Thyroid gland (tissue), 4 donors: Measurements from ENCODE around the gene CD40. TPM values are rescaled to one million over a fixed set of nuclear protein-coding genes. Genes with fewer than 3 reads are reported as not detected.
A peak's percentile ranks its signal among the peaks of the same experiment; 100 is the strongest.

Experiments used
- DNase-seq, 2 donors: peaks; one replicate each; pipeline ENCODE4 v3.0.0-alpha.2; 2019
- H3K27ac ChIP-seq, 3 donors: fragments of 200-600 bp; sonication (generic); 1 replicate in 2 of 3; 2 replicates in 1 of 3; pipeline ENCODE4 v1.5.1; 2016 to 2019; ENCODE audit warnings: mild to moderate bottlenecking in 1 of 3, moderate library complexity in 1 of 3
- H3K27me3 ChIP-seq: fragments of 200-600 bp; sonication (generic); one replicate; pipeline ENCODE4 v1.5.1; 2019
- H3K36me3 ChIP-seq, 2 donors: fragments of 200-600 bp; sonication (generic); one replicate each; pipeline ENCODE4 v1.5.1; 2016 to 2019
- H3K4me1 ChIP-seq, 2 donors: fragments of 200-600 bp; sonication (generic); one replicate each; pipeline ENCODE4 v1.5.1; 2017 to 2019
- H3K4me3 ChIP-seq, 3 donors: fragments of 200-600 bp; sonication (generic); replicated peaks in 1 of 3; 1 replicate in 2 of 3; 2 replicates in 1 of 3; pipeline ENCODE4 v1.5.1; 2016; ENCODE audit warnings: mild to moderate bottlenecking in 1 of 3
- H3K9me3 ChIP-seq: fragments of 200-600 bp; sonication (generic); one replicate; pipeline ENCODE4 v1.5.1; 2017
- POLR2A ChIP-seq, 2 donors: fragments of 450-650 bp; IDR thresholded peaks; one replicate each; pipeline ENCODE4 v1.6.1; 2017; ENCODE audit warnings: antibody characterized with exemption in 2 of 2, mild to moderate bottlenecking in 2 of 2, moderate library complexity in 1 of 2
- whole genome bisulfite sequencing, 2 donors: methylation state at CpG; one replicate each; pipeline ENCODE4 v1.1.5; 2017; 5-methylcytosine and 5-hydroxymethylcytosine counted together
- intact Hi-C: fragments of 100-400 bp; cut with DNase I; formaldehyde crosslinking; loops from one replicate; pipeline ENCODE4 v1.15.1; 2023
- total RNA-seq, 4 donors: library from RNA; depleted of rRNA; stranded (reverse); fragments of >200 nt; gene quantifications; one replicate each; pipeline ENCODE4 v1.2.3, GENCODE V29; 2016
- TF ChIP-seq, protein P1 (sequence below), 6 experiments: fragments of 200-600 bp in 3 of 6; fragments of 450-650 bp in 3 of 6; sonication (generic) in 3 of 6; IDR thresholded peaks; one replicate each; pipeline ENCODE4 v1.5.1; 2016 to 2019; ENCODE audit warnings: antibody characterized with exemption in 6 of 6, mild to moderate bottlenecking in 2 of 6, inconsistent platforms in 1 of 6, moderate library complexity in 1 of 6

The CD40 gene
- total RNA-seq, 4 donors from 2014 or later = 13.0 to 15.9 (median 15.0) TPM

DNA sequence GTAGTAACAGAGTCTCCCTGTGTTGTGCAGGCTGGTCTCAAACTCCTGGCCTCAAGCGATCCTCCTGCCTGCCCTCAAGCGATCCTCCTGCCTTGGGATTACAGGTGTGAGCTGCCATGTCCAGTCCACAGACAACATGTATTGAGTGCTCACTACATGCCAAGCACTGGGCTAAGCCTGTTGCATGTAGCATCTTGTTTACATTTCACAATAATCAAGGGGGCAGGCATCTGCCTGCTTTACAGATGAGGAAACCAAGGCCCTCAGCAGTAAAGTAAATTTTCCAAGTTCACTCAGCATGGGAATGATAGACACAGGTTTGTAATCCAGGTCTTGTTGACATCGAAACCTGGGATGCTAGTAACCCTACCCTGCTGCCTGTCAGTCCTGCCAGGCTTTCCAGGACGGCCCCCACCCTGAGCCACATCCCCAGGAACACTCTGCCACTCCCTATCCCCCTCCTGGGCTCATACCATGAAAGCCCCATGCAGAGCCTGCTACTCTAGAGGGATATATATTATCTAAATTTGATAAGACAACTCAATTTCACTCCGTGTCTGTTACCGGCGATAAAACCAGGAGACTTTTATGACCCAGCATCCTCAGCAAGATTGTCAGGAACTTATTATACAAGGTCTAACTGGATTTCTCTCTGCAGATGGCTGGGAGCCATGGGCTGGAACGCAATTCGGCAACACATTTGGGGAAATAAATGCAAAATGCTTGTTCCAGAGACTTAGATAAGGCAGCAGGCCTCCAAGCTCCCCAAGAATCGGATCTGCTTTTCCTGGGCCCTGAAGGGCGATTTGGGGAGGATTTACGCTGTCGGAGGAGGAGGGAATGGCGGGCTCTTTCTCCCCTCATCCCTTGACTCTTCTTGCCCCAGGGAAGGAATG lies 30.4 kb downstream of the CD40 start:
- no peaks in the 10 kb centered on the region for H3K9me3 ChIP-seq
- no peak for DNase-seq
- H3K27me3 ChIP-seq = no peaks in the 10 kb centered on the region
- WGBS, 2 donors = 72 to 74% methylated on average over 14 of the region's 14 CpGs
- TF ChIP-seq, protein P1, sequence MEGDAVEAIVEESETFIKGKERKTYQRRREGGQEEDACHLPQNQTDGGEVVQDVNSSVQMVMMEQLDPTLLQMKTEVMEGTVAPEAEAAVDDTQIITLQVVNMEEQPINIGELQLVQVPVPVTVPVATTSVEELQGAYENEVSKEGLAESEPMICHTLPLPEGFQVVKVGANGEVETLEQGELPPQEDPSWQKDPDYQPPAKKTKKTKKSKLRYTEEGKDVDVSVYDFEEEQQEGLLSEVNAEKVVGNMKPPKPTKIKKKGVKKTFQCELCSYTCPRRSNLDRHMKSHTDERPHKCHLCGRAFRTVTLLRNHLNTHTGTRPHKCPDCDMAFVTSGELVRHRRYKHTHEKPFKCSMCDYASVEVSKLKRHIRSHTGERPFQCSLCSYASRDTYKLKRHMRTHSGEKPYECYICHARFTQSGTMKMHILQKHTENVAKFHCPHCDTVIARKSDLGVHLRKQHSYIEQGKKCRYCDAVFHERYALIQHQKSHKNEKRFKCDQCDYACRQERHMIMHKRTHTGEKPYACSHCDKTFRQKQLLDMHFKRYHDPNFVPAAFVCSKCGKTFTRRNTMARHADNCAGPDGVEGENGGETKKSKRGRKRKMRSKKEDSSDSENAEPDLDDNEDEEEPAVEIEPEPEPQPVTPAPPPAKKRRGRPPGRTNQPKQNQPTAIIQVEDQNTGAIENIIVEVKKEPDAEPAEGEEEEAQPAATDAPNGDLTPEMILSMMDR (IDR thresholded peaks at IDR 0.05) = no peak
- no peak for TF ChIP-seq POLR2A (IDR thresholded peaks at IDR 0.05)
- intact Hi-C loops = no loop called here
- no peak overlapping the region for H3K27ac ChIP-seq
- no peaks in the 10 kb centered on the region for H3K36me3 ChIP-seq
- H3K4me3 ChIP-seq = no peak overlapping the region
- peaks cover 0 to 5% of the 10 kb centered on the region in 2 donors for H3K4me1 ChIP-seq

DNA sequence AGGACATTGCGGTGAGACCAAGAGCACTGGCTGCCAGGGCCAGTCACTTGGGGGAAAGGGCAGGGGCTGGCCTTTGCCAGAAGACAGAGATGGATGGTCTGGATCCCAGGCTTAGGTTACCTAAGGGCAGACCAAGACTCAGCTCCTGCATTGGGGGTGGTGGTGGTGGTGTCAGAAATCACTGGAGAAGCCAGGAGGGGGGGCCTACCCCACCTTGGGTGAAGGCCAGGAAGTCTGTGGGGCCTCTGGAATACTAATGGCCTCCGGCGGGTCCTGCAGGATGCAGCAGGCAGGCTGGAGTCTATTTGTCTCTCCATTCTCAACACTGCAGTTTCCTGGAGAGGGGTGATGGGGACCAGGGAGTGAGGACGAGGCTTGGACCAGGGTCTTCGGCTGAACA lies 32.8 kb downstream of the CD40 start:
- H3K4me1 ChIP-seq = no peaks in the 10 kb centered on the region
- TF ChIP-seq POLR2A (IDR thresholded peaks at IDR 0.05) = no peak
- TF ChIP-seq, protein P1 (IDR thresholded peaks at IDR 0.05) = no peak
- no peak overlapping the region for H3K27ac ChIP-seq
- H3K36me3 ChIP-seq = no peaks in the 10 kb centered on the region
- intact Hi-C loops = no loop called here
- H3K27me3 ChIP-seq = no peaks in the 10 kb centered on the region
- no peak overlapping the region for H3K4me3 ChIP-seq
- DNase-seq = no peak
- 68 to 70% methylated on average over 5 of the region's 5 CpGs for WGBS, 2 donors
- H3K9me3 ChIP-seq = no peaks in the 10 kb centered on the region

DNA sequence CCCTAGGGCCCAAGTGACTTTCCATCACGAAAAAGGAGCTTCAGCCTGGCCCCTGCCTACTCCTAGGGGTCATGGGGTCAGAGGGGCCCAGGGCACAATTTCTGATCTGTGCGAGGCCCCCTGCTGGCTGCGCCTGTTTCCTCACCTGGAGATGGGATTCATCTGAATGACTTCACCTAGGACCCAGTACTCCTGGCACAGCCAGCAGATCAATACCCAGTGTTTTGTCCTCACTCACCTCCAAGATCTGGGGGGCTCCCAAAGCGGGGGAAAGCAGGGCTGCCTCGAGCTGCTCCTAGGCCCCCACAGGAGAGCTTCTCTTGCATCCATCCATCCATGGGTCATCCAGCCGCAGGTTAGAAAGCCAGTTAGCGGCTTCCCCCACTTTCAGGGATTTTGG lies 33.8 kb downstream of the CD40 start:
- no peaks in the 10 kb centered on the region for H3K9me3 ChIP-seq
- no peak overlapping the region for H3K4me3 ChIP-seq
- no peak overlapping the region for H3K27ac ChIP-seq
- H3K36me3 ChIP-seq = no peaks in the 10 kb centered on the region
- DNase-seq = no peak
- WGBS, 2 donors = 81 to 83% methylated on average over 4 to 7 of the region's 7 CpGs
- intact Hi-C loops = no loop called here
- no peaks in the 10 kb centered on the region for H3K27me3 ChIP-seq
- H3K4me1 ChIP-seq = no peaks in the 10 kb centered on the region
- no peak for TF ChIP-seq POLR2A (IDR thresholded peaks at IDR 0.05)
- TF ChIP-seq, protein P1 (IDR thresholded peaks at IDR 0.05) = peak in 1 of 6 experiments; percentile 8

DNA sequence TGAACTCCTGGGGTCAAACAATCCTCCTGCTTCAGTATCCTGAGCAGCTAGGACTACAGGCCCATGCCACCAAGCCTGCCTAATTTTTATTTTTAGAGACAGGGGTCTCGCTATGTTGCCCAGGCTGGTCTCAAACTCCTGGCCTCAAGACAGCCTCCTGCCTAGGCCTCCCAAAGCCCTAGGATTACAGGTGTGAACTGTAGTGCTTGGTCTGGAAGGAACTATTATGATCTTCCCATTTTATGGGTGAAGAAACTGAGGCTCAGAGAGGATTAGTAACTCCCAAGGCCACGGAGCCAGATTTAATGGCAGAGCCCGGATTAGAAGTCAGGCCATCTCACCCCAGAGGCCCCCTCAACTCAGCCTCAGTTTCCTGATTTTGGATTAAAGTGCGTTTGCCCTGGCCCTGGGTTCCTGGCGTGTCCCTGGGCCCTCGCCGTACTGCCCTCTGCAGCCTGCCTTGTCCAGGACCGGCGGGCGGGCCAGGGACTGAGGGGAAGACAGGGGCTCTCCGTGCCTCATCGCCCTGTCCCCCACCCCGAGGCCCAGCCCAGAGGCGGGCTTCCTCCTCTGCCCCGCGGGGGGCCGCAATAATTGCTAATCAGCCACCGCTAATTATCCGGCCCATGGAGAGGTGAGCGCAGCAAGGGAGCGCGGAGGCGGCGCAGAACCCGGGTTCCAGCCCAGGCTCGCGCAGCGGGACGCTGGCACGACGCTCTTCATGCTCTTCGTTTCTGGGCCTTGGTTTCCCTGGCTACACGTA lies 34.9 kb downstream of the CD40 start:
- no peak for TF ChIP-seq POLR2A (IDR thresholded peaks at IDR 0.05)
- TF ChIP-seq, protein P1 (IDR thresholded peaks at IDR 0.05) = no peak
- Histone ChIP-seq H3K4me1 (no peaks in the 10 kb centered on the region), H3K36me3 (no peaks in the 10 kb centered on the region), H3K4me3 (no peak overlapping the region), H3K27ac (no peak overlapping the region), H3K27me3 (no peaks in the 10 kb centered on the region), H3K9me3 (no peaks in the 10 kb centered on the region)
- 60 to 77% methylated on average over 12 to 28 of the region's 33 CpGs for WGBS, 2 donors
- intact Hi-C loops = no loop called here
- no peak for DNase-seq

DNA sequence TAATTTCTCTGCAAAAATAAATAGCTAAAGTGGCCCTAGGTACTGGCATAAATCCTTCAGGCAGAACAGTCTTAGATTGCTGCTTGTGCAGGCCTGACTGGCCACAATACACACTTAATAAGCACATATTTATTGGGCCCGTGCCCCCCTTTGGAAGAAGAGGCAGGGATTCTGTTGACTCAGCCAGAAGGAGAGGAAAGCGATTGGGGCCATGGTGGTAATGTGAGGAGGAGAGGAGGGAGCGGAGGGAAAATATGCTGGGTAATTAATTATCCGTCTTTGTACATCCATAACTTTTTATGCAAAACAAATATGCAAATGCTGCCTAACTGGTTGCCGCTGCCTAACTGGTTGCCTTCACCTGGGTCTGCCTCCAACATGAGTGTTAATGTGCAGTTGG lies 36.2 kb downstream of the CD40 start:
- intact Hi-C loops = no loop called here
- WGBS, 2 donors = 71 to 77% methylated on average over 5 of the region's 5 CpGs
- Histone ChIP-seq H3K4me1 (no peaks in the 10 kb centered on the region), H3K4me3 (no peak overlapping the region), H3K9me3 (no peaks in the 10 kb centered on the region), H3K27ac (no peak overlapping the region), H3K36me3 (no peaks in the 10 kb centered on the region), H3K27me3 (no peaks in the 10 kb centered on the region)
- TF ChIP-seq POLR2A (IDR thresholded peaks at IDR 0.05) = no peak
- TF ChIP-seq, protein P1 (IDR thresholded peaks at IDR 0.05) = no peak
- no peak for DNase-seq
